SK-N-SH treated with all-trans-retinoic acid at 6 μM for 48 hours (cell line): ENCODE results near the gene APOB.

Source experiments
- BACH2 ChIP-seq: fragments of 250-450 bp; sonication (Bioruptor Pico); IDR thresholded peaks from 2 replicates; pipeline ENCODE4 v1.9.0; 2021; ENCODE audit warnings: mild to moderate bottlenecking, borderline replicate concordance
- CREB5 ChIP-seq: fragments of 250-450 bp; sonication (Bioruptor Pico); IDR thresholded peaks from 2 replicates; pipeline ENCODE4 v1.5.1; 2020; ENCODE audit warnings: low read depth, mild to moderate bottlenecking, moderate library complexity
- CSDC2 ChIP-seq: fragments of 250-450 bp; sonication (Bioruptor Pico); IDR thresholded peaks from 2 replicates; pipeline ENCODE4 v1.5.0; 2020; ENCODE audit warnings: mild to moderate bottlenecking, moderate library complexity
- ESRRG ChIP-seq: fragments of 250-450 bp; sonication (Bioruptor Pico); IDR thresholded peaks from 2 replicates; pipeline ENCODE4 v1.6.1; 2021; ENCODE audit warnings: mild to moderate bottlenecking
- OSR1 ChIP-seq: fragments of 250-450 bp; sonication (Bioruptor Pico); IDR thresholded peaks from 2 replicates; pipeline ENCODE4 v1.8.0; 2022; ENCODE audit warnings: moderate library complexity, mild to moderate bottlenecking, inconsistent platforms
- PPARA ChIP-seq: fragments of 250-450 bp; sonication (Bioruptor Pico); IDR thresholded peaks from 2 replicates; pipeline ENCODE4 v1.5.0; 2020; ENCODE audit warnings: mild to moderate bottlenecking, borderline replicate concordance
- RARB ChIP-seq: fragments of 250-450 bp; sonication (Bioruptor Pico); IDR thresholded peaks from 2 replicates; pipeline ENCODE4 v1.8.0; 2021; ENCODE audit warnings: mild to moderate bottlenecking, moderate library complexity
- TCF4 ChIP-seq: fragments of 250-450 bp; sonication (Bioruptor Pico); IDR thresholded peaks from 2 replicates; pipeline ENCODE4 v1.8.0; 2021; ENCODE audit warnings: mild to moderate bottlenecking, moderate library complexity, borderline replicate concordance
- TOX ChIP-seq: fragments of 250-450 bp; sonication (Bioruptor Pico); IDR thresholded peaks from 2 replicates; pipeline ENCODE4 v1.8.0; 2021; ENCODE audit warnings: mild to moderate bottlenecking, moderate library complexity, borderline replicate concordance
- ZFP3 ChIP-seq: fragments of 250-450 bp; sonication (Bioruptor Pico); IDR thresholded peaks from 2 replicates; pipeline ENCODE4 v1.5.0; 2020; ENCODE audit warnings: mild to moderate bottlenecking, moderate library complexity
- ZFP30 ChIP-seq: fragments of 450-650 bp; formaldehyde crosslinking; IDR thresholded peaks from 2 replicates; pipeline ENCODE4 v1.5.0; 2022; ENCODE audit warnings: mild to moderate bottlenecking, moderate library complexity
- ZNF70 ChIP-seq: fragments of 450-650 bp; formaldehyde crosslinking; IDR thresholded peaks from 2 replicates; pipeline ENCODE4 v1.5.0; 2020; ENCODE audit warnings: mild to moderate bottlenecking, moderate library complexity
- ZNF8 ChIP-seq: fragments of 450-650 bp; formaldehyde crosslinking; IDR thresholded peaks from 2 replicates; pipeline ENCODE4 v1.5.0; 2020; ENCODE audit warnings: mild to moderate bottlenecking, moderate library complexity
- TF ChIP-seq, protein P1 (sequence below): fragments of 250-450 bp; sonication (Bioruptor Pico); IDR thresholded peaks from 2 replicates; pipeline ENCODE4 v1.8.0; 2020; ENCODE audit warnings: mild to moderate bottlenecking, moderate library complexity, borderline replicate concordance

DNA sequence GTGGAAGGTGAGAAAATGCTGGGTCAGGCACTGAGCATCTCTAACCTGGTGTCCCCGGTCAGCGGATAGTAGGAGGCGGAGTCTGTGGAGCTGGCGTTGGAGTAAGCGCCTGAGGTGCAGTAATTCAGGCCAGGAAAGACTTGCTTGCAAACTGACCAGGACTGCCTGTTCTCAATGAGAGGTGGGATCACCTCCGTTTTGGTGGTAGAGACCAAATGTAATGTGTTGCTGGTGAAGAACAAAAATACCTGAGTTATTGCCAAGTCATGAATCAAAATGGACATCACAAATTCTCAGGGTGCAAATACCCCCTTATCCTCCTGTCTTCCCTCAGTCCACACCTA lies 24.2 kb downstream of the APOB start:
- no peak for TF ChIP-seq PPARA
- TF ChIP-seq ZFP3 = no peak
- TF ChIP-seq CSDC2 (CRISPR knock-in tag) = no peak
- no peak for TF ChIP-seq OSR1 (CRISPR knock-in tag)
- TF ChIP-seq TOX (CRISPR knock-in tag) = no peak
- TF ChIP-seq ZFP30 (CRISPR knock-in tag) = no peak
- TF ChIP-seq ESRRG = no peak
- TF ChIP-seq, protein P1, sequence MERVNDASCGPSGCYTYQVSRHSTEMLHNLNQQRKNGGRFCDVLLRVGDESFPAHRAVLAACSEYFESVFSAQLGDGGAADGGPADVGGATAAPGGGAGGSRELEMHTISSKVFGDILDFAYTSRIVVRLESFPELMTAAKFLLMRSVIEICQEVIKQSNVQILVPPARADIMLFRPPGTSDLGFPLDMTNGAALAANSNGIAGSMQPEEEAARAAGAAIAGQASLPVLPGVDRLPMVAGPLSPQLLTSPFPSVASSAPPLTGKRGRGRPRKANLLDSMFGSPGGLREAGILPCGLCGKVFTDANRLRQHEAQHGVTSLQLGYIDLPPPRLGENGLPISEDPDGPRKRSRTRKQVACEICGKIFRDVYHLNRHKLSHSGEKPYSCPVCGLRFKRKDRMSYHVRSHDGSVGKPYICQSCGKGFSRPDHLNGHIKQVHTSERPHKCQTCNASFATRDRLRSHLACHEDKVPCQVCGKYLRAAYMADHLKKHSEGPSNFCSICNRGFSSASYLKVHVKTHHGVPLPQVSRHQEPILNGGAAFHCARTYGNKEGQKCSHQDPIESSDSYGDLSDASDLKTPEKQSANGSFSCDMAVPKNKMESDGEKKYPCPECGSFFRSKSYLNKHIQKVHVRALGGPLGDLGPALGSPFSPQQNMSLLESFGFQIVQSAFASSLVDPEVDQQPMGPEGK (CRISPR knock-in tag) = no peak
- no peak for TF ChIP-seq BACH2 (CRISPR knock-in tag)
- no peak for TF ChIP-seq TCF4 (CRISPR knock-in tag)
- no peak for TF ChIP-seq ZNF70
- TF ChIP-seq CREB5 (CRISPR knock-in tag) = no peak
- no peak for TF ChIP-seq ZNF8 (CRISPR knock-in tag)
- no peak for TF ChIP-seq RARB
